Measurements from ENCODE around the gene FAM181A.

The FAM181A gene

GRCh38 chr14:93895023-93895604 is 32.0 kb upstream of the FAM181A start:
- H3K4me3 ChIP-seq (ENCODE audit: low read depth, low read length): no peak overlapping the region
- TF ChIP-seq, protein P1, sequence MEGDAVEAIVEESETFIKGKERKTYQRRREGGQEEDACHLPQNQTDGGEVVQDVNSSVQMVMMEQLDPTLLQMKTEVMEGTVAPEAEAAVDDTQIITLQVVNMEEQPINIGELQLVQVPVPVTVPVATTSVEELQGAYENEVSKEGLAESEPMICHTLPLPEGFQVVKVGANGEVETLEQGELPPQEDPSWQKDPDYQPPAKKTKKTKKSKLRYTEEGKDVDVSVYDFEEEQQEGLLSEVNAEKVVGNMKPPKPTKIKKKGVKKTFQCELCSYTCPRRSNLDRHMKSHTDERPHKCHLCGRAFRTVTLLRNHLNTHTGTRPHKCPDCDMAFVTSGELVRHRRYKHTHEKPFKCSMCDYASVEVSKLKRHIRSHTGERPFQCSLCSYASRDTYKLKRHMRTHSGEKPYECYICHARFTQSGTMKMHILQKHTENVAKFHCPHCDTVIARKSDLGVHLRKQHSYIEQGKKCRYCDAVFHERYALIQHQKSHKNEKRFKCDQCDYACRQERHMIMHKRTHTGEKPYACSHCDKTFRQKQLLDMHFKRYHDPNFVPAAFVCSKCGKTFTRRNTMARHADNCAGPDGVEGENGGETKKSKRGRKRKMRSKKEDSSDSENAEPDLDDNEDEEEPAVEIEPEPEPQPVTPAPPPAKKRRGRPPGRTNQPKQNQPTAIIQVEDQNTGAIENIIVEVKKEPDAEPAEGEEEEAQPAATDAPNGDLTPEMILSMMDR (IDR thresholded peaks at IDR 0.05; ENCODE audit: low read depth, low read length, missing control alignments): no peak
- DNase-seq (ENCODE audit: low read depth): no peak

DNA sequence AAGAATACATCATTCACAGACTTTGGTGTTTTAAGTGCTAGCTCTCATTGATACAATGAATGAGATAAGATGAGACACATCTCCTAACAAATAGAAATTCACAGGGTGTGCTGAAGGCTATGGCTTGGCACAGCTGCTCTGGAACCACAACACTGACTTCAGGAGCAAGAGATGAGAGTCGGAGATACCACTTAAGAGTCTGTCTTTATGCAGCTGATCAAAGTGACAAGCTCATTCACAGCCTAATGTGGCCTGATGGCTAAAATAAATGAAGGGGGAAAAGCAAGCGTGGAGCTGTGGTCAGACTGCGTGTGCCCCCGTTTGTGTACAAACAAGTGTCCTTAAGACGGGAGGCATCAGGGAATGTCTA is 29.7 kb upstream of the FAM181A start:
- no peak for DNase-seq (ENCODE audit: low read depth)
- H3K4me3 ChIP-seq (ENCODE audit: low read depth, low read length): no peak overlapping the region
- TF ChIP-seq, protein P1 (IDR thresholded peaks at IDR 0.05; ENCODE audit: low read depth, low read length, missing control alignments): no peak

- no peak overlapping the region for H3K4me3 ChIP-seq (ENCODE audit: low read depth, low read length)
Measured at GRCh38 chr14:93898081-93898611, 29.0 kb upstream of the FAM181A start.

GRCh38 chr14:93898731-93899130 is 28.4 kb upstream of the FAM181A start:
- H3K4me3 ChIP-seq (ENCODE audit: low read depth, low read length): no peak overlapping the region
- TF ChIP-seq, protein P1 (IDR thresholded peaks at IDR 0.05; ENCODE audit: low read depth, low read length, missing control alignments): no peak

More at GRCh38 chr14:93898081-93898611, 29.0 kb upstream of the FAM181A start:
- TF ChIP-seq, protein P1 (IDR thresholded peaks at IDR 0.05; ENCODE audit: low read depth, low read length, missing control alignments): no peak
- DNase-seq (ENCODE audit: low read depth): no peak

GRCh38 chr14:93901813-93902212 is 25.3 kb upstream of the FAM181A start:
- no peak for DNase-seq (ENCODE audit: low read depth)
- TF ChIP-seq, protein P1 (IDR thresholded peaks at IDR 0.05; ENCODE audit: low read depth, low read length, missing control alignments): no peak
- H3K4me3 ChIP-seq (ENCODE audit: low read depth, low read length): no peak overlapping the region

More at GRCh38 chr14:93898731-93899130, 28.4 kb upstream of the FAM181A start:
- DNase-seq (ENCODE audit: low read depth): no peak

- TF ChIP-seq, protein P1 (IDR thresholded peaks at IDR 0.05; ENCODE audit: low read depth, low read length, missing control alignments): no peak
- no peak for DNase-seq (ENCODE audit: low read depth)
- H3K4me3 ChIP-seq (ENCODE audit: low read depth, low read length): no peak overlapping the region
Measured at GRCh38 chr14:93902619-93903307, 24.4 kb upstream of the FAM181A start.

Data from GM12864 (cell line).